Omental fat pad (tissue), 4 donors: ENCODE data around the gene VEGFC. TPM values are rescaled to one million over a fixed set of nuclear protein-coding genes. Genes with fewer than 3 reads are reported as not detected.

ENCODE experiments used
- ATAC-seq: fragments of 150-250 bp; one replicate; pipeline ENCODE4 v1.9.1; 2016; ENCODE audit warnings: mild to moderate bottlenecking, moderate library complexity; ENCODE audit not compliant: low FRiP score
- DNase-seq: peaks from one replicate; pipeline ENCODE4 v3.0.0-alpha.2; 2019; ENCODE audit warnings: low spot score
- total RNA-seq, 4 donors: library from RNA; depleted of rRNA; stranded (reverse); fragments of >200 nt; gene quantifications; one replicate each; pipeline ENCODE4 v1.1.0, GENCODE V29; 2016
- TF ChIP-seq, protein P1 (sequence below), 3 donors: fragments of 450-650 bp; IDR thresholded peaks; one replicate each; pipeline ENCODE4 v1.5.1; 2016 to 2017; ENCODE audit warnings: antibody characterized with exemption in 3 of 3, mild to moderate bottlenecking in 3 of 3, moderate library complexity in 2 of 3

VEGFC gene
- total RNA-seq, 4 donors from 2014 or later: 14.0 to 30.6 (median 28.5) TPM

- DNase-seq (no peak), ATAC-seq (no peak)
- TF ChIP-seq, protein P1, sequence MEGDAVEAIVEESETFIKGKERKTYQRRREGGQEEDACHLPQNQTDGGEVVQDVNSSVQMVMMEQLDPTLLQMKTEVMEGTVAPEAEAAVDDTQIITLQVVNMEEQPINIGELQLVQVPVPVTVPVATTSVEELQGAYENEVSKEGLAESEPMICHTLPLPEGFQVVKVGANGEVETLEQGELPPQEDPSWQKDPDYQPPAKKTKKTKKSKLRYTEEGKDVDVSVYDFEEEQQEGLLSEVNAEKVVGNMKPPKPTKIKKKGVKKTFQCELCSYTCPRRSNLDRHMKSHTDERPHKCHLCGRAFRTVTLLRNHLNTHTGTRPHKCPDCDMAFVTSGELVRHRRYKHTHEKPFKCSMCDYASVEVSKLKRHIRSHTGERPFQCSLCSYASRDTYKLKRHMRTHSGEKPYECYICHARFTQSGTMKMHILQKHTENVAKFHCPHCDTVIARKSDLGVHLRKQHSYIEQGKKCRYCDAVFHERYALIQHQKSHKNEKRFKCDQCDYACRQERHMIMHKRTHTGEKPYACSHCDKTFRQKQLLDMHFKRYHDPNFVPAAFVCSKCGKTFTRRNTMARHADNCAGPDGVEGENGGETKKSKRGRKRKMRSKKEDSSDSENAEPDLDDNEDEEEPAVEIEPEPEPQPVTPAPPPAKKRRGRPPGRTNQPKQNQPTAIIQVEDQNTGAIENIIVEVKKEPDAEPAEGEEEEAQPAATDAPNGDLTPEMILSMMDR (IDR thresholded peaks at IDR 0.05): no peak
Measured at GRCh38 chr4:176638992-176639391, 153.7 kb downstream of the VEGFC start.

DNA sequence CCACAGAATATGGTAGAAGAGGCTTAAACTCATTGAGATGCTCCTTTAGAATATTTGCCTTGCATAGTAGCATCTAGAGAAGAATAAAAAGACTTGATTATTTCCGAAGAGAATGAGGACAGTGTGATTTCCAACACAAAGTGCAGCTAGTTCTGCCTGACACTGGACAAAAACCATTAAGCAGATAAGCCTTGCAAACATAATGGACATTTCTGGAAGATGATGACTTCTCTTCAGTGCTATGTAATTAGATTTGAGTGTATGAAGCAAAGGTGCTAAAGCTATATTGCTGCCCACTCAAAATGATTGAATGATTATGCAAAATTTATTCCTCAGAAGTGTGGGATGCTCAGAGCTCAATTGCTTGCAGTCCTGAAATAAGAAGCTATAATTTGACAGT is 156.4 kb downstream of the VEGFC start:
- DNase-seq (no peak), ATAC-seq (no peak)
- TF ChIP-seq, protein P1 (IDR thresholded peaks at IDR 0.05): no peak

DNA sequence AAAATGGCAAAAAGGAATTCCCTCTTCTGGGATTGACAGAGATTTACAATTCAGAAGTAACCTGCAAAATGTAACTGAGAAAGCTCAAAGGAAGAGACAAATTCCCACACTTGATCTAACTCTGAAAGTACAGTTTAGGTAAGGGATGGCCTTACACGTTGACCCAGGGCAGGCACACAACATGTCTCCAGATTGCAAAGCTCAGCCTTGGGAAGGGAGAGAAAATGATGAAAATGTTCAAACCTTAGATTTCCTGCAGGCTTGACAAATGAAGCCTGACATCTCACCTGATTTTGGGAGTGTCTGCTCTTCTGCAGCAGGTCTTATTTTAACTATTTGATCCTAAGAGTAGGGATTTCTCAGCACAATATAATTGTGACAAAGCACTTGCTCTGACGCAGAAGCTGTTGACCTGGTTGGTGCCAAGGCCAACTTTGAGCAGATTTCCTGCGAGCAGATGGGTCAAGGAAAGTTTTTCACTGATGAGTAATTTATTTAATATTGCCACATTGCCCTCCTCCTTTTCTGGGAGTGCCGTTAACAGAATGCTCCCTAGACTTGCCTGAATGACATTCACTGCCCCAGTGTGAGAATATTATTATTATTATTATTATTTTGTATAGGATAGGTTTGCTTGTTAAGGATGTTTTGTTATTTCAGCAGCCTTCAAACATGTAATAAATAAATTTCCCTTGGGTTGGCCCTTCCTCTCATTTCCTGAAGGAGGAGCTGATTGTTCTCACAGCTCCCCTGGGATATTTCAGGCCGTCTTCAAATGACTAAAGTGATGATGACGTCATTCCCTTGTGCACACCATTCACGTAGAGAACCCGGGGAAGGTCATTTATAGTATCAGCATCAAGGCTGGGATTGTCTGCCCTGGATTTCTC is 157.1 kb downstream of the VEGFC start:
- DNase-seq: no peak
- TF ChIP-seq, protein P1 (IDR thresholded peaks at IDR 0.05): no peak
- ATAC-seq: no peak
